ENCODE data around the gene CDK14.

DNA sequence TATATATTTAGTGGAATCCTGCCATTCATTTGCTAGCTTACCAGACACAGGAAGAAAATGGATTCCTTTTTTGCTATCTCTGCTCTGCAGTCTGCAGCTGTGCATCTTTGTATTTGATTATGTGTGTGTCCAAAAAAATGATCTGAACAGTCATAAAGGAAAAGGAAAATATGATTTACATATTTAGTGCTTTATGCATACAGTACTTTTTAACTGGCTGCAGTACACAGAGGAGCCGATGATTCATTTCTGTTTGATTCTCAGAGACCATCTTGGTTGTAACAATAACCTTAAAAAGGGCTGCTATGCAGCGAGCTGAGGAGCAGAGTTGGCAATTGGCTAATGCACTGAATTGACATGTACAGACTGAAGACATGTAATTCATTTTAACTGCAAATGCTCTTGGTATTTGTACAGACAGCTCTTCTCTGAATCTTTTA lies 516.8 kb downstream of the CDK14 start:
- TF ChIP-seq EZH2 (IDR thresholded peaks at IDR 0.05), result no peak
- TF ChIP-seq CTCF (IDR thresholded peaks at IDR 0.05), result no peak
